Mucosa of gallbladder (tissue), 1 donor: ENCODE results near the gene FBXL2. TPM values are rescaled to one million over a fixed set of nuclear protein-coding genes. Genes with fewer than 3 reads are reported as not detected.
"Not testable (repeated sequence)": the region's sequence is repeated elsewhere in the genome, so short reads cannot be mapped to it uniquely, and the experiment has no call there.

Experiments used
- DNase-seq: peaks from one replicate; pipeline ENCODE4 v3.0.0-alpha.2; 2020; ENCODE audit warnings: low spot score
- total RNA-seq: library from RNA; stranded (reverse); gene quantifications from one replicate; pipeline ENCODE4 v1.2.1, GENCODE V29; 2021
- donor health status: DM: no; HTN: no; CAD: no.

FBXL2 gene
- total RNA-seq, 1 donor from 2014 or later = 8.4 TPM

GRCh38 chr3:33315826-33316225 lies 38.6 kb downstream of the FBXL2 start:
- DNase-seq = no peak

DNA sequence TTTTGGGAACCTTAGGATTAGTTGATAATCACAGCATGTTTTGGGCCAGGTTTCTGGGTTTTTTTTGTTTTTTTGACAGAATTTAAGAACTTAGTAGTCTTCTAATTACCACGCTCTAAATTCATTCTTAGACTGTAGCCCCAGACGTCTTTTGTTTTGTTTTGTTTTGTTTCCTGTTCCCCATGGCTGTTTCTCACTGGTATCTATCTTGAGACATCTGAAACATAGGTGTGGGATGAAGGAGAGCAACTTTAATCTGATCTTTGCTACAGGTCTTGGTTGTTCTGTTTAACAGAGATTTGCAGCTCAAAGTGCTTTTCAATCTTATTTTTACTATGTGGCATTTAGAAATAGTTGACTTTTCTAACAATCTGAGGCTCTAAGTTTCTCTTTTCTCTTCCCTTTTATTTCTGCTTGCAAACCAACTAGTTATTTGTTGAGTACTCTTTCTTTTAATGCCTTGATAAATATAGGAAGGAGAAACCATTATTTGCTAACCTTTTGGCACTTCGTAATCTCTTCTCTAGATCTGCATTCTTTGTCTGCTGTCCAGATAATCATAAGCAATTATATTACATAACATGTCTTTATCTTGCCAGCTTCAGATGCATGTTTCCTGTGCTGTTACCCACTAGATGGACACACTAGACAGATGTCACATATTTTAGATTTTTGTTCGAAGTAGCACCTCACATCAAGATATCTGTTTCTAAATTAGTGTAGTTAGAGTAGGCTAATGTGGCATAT lies 40.9 kb downstream of the FBXL2 start:
- no peak for DNase-seq

DNA sequence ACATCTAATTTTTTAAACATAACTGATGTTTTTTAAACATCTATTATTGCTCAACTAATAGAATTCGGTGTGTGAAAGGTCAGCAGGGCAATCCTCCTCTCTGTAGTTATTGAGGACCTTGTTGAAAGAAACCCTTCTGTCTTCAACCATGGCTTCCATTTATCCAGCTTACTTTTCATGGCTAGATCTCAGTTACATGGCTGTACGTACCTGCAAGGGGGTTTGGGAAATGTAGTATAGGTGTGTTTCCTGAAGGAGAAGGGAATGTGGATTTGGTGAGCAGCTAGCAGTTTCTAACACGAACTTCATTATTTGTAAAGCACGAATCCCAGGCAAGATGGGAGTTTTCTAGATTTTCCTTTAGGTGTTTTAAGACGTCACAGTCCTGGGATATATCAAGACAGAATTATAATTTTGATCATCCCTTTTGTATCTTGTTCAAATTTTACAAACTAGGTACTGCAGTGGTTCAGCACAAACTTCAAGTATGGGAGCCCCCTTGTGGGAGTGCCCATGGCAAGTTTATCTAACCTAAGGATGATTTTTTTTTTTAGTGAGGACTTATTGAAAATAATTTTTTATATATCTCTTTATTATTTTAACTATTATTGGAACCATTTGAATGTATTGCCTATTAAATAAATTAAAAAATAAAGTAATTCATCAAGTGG lies 41.6 kb downstream of the FBXL2 start:
- no peak for DNase-seq

- no peak for DNase-seq
These were observed 45.2 kb downstream of the FBXL2 start for GRCh38 chr3:33322412-33322811.

- DNase-seq = no peak
These were observed 54.2 kb downstream of the FBXL2 start for GRCh38 chr3:33331414-33331813.

GRCh38 chr3:33334364-33334763 lies 57.1 kb downstream of the FBXL2 start:
- DNase-seq = no peak

- not testable (repeated sequence) for DNase-seq
These were observed 61.8 kb downstream of the FBXL2 start for GRCh38 chr3:33338936-33339465.

DNA sequence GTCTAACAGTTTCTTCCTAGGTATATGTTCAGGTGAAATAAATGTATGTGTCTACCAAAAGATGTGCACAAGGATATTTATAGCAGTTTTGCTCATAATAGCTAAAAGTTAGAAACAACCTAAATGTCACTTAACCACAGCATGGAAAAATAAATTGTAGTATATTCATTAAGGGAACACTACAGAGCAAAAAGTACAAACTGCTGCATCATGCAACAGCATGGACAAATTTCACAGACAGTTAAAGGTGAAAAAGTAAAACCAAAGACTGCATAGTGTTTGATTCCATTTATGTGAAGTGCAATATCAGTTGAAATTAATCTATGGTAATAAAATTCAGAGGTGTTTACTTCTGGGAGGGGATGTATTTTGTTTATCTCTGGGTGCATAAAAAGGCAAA lies 62.5 kb downstream of the FBXL2 start:
- no peak for DNase-seq

DNA sequence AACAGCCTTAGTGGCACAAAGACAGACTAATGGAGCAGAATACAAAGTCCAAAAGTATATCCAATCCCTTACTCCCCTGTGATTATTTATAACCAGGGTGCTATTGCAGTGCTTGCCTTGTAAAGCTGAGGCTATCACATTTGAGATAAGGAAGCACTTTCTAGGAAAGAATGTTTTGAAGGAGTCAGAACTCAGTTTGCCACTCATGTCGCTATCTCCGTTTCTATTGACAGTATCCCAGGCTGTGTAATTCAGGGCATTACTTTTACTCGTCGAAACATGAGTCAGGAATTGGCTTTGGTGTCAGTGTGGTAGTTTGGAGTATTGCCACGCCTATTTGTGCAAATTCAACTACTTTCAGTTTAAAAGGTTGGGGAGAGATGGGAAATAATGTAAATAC lies 78.4 kb downstream of the FBXL2 start:
- DNase-seq = no peak

- DNase-seq = no peak
These were observed 81.0 kb downstream of the FBXL2 start for GRCh38 chr3:33358172-33358781.

- DNase-seq = no peak
These were observed 83.0 kb downstream of the FBXL2 start for GRCh38 chr3:33360136-33360825.

GRCh38 chr3:33363113-33363800 lies 86.0 kb downstream of the FBXL2 start:
- DNase-seq = no peak

DNA sequence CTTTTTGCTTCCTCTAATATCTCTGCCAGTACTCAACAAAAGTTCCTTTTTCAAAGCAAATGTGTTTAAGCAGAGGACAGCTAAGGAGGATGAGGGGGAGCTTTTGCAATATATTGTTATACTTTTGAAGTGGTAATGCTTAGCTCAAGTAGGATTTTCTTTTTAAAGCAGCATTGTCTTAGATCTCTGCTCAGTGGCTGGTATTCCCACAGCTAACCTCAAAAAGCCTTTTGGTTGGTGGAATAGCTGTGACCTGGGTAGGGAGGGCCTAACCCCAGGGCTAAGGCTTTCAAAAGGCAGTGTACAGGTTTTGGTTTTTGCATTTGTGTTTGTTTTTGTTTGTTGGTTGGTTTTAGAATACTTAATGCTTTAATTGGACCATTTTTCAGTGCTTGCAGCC lies 86.8 kb downstream of the FBXL2 start:
- DNase-seq = no peak

GRCh38 chr3:33364531-33365128 lies 87.4 kb downstream of the FBXL2 start:
- DNase-seq = no peak

DNA sequence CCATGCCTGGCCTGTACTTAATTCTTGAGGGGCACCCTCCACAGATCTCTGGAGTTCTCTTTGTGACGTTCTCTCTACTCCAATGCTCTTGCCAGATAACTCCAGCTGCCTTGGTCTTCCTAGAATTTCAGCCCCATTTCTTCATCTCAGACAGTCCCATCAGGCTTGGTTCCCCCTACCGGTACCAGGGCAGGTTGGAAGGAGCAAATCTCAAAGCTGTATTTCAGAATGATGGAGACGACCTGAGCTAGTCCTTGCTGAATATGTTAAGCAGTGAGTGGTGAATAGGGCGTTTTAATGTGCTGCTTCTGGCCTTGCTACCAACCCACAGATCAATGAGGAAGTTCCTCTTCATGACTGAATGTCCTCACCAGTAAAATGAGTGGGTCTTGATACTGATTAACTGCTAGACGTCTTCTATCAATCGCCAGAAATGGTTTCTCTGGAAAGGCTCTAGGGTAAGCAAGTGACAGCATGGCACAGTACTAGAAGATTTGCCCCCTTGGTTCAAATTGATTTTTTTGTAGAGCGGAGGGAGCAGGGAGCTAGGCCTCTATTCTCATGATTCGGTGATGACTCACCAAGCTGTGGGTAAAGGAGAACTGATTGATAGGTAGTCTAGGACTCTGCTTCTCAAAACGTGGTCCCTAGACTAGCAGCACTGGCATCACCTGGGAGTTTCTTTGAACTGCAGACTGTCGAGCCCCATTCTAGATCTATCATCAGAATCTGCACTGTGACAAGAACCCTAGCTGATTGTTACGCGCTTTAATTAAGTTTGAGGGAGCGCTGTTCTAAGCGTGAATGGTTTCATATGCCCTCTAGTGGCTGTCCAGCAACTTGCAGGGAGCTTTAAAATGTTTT lies 95.2 kb downstream of the FBXL2 start:
- DNase-seq = peak; percentile 34

GRCh38 chr3:33373082-33373437 lies 95.8 kb downstream of the FBXL2 start:
- DNase-seq = no peak

DNA sequence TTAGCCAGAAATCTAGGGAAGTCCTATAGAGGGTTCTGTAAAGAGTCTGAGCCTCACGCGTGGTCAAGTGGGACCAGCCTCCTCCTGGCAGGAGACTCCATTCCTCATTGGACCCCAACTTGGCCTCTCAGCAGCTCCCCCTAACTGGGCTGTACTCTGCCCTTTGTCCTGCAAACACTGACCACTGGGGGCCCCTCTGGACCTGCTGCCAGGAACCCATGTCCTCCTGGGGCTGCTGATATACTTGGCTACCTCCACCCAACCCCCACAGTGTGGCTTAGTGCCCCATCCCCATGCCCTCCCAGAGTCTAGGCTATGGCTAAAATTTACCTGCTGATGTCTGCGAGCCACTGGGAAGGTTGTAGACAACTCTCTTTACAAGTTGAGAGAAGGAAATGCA lies 100.2 kb downstream of the FBXL2 start:
- DNase-seq = no peak

- DNase-seq = no peak
These were observed 100.7 kb downstream of the FBXL2 start for GRCh38 chr3:33377931-33378330.

DNA sequence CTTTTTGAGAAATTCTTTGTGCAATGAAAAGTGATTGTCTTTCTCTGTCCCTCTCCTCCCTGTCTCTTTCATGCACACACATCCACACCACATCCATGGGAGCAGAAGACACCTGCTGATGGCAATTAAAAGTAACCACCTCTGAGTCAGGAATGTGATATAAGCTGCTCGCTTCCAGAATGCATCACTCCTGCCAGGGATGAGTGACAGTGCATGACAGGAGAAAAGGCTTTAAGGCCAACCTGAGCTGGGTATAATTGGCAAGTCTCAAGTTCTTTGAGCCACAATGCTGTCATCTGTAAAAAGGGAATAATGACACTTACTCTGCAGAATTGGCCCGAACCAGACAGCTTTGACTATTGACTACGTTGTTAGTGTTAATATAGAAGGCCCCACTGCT lies 103.4 kb downstream of the FBXL2 start:
- DNase-seq = no peak

GRCh38 chr3:33383951-33384350 lies 106.7 kb downstream of the FBXL2 start:
- DNase-seq = no peak
